ENCODE data around the gene GALNT10. TPM values are rescaled to one million over a fixed set of nuclear protein-coding genes. Genes with fewer than 3 reads are reported as not detected.

GALNT10 gene
- polyA plus RNA-seq (2011; rRNA removed) (156 and 215 TPM in 2 replicates), polyA plus RNA-seq (2017; fragmentation: RNase III; extraction: RNeasy Plus Mini Kit Qiagen cat#74134 plus additional on column Dnase treatment) (110 to 123 TPM (median 118 TPM) in 3 replicates), polyA minus RNA-seq (2011; rRNA and poly(A)+ RNA removed) (408 and 422 TPM in 2 replicates)
- polyA plus RNA-seq (2012; cell fraction: cytosol; rRNA removed): 73.3 and 84.8 TPM in 2 replicates
- polyA plus RNA-seq (2012; cell fraction: nucleus; rRNA removed): 83.6 and 89.7 TPM in 2 replicates

- ChIA-PET POLR2A (interaction anchor here (0.9 to 2.9 kb wide), 10 partner anchors 8 to 256 kb away, joined by 3 to 25 read pairs (median 9); partner anchors contain the start of genes FAM114A2 and MFAP3), CTCF (interaction anchor here (0.6 to 7.0 kb wide), 25 partner anchors 8 to 251 kb away, joined by 3 to 46 read pairs (median 4); no protein-coding TSS in a partner anchor)
- DNase-seq (ENCODE audit: low read depth in 1 of 2, low spot score in 1 of 2): peak; percentile 59 to 68
- Histone ChIP-seq H3K9me3 (no peaks in the 10 kb centered on the region), H3K4me2 (peak within 1 kb of the TSS; percentile 100), H3K27ac (peak within 1 kb of the TSS; percentile 96 to 99), H3K4me3 (peak within 1 kb of the TSS; percentile 65), H3K4me1 (peaks cover 43% of the 10 kb centered on the region)
- 4% methylated on average over 17 of the region's 84 CpGs for WGBS (ENCODE audit: missing lambda C conversion rate)
- ATAC-seq: peak; percentile 17 to 79
- FAIRE-seq: no peak
- TF ChIP-seq CHD2 (IDR thresholded peaks at IDR 0.05; ENCODE audit: low read length, partially characterized antibody) (no peak), HOXB5 (CRISPR knock-in tag; IDR thresholded peaks at IDR 0.05) (no peak), POLR2A (IDR thresholded peaks at IDR 0.05; ENCODE audit: low read length) (peak; percentile 55), NR3C1 (IDR thresholded peaks at IDR 0.05) (no peak), KDM1A (IDR thresholded peaks at IDR 0.05; ENCODE audit: low read depth) (peak; percentile 92), PHF8 (IDR thresholded peaks at IDR 0.05; ENCODE audit: borderline replicate concordance, low read depth) (peak; percentile 31; the same call in 1 of the 2 replicates), POLR2AphosphoS2 (conservative IDR thresholded peaks at IDR 0.05; ENCODE audit: low read length) (no peak), RNF2 (IDR thresholded peaks at IDR 0.05; ENCODE audit: borderline replicate concordance, low read depth) (no peak), JUNB (IDR thresholded peaks at IDR 0.05) (no peak), EP300 (IDR thresholded peaks at IDR 0.05) (no peak), EHMT2 (IDR thresholded peaks at IDR 0.05; ENCODE audit: low read depth) (no peak), CBX8 (IDR thresholded peaks at IDR 0.05) (no peak), NPAS2 (CRISPR knock-in tag; IDR thresholded peaks at IDR 0.05; ENCODE audit: borderline replicate concordance) (no peak), SREBF2 (IDR thresholded peaks at IDR 0.05) (no peak), ZNF302 (CRISPR knock-in tag; IDR thresholded peaks at IDR 0.05) (no peak), E2F6 (IDR thresholded peaks at IDR 0.05; ENCODE audit: borderline replicate concordance, low read depth) (no peak), EHF (CRISPR knock-in tag; IDR thresholded peaks at IDR 0.05) (no peak), ZC3H11A (IDR thresholded peaks at IDR 0.05) (no peak), KDM5A (IDR thresholded peaks at IDR 0.05) (no peak), MAFK (IDR thresholded peaks at IDR 0.05; ENCODE audit: partially characterized antibody) (no peak), TFCP2L1 (CRISPR knock-in tag; IDR thresholded peaks at IDR 0.05) (no peak), ESRRA (IDR thresholded peaks at IDR 0.05; ENCODE audit: borderline replicate concordance, low read length) (no peak), ELK1 (IDR thresholded peaks at IDR 0.05; ENCODE audit: low read depth, low read length) (no peak), FOSL2 (IDR thresholded peaks at IDR 0.05) (no peak), FOSL2 (CRISPR knock-in tag; IDR thresholded peaks at IDR 0.05) (no peak), RFX5 (IDR thresholded peaks at IDR 0.05) (no peak), BHLHE40 (IDR thresholded peaks at IDR 0.05; ENCODE audit: low read depth, low read length) (no peak), RCOR1 (IDR thresholded peaks at IDR 0.05; ENCODE audit: low read depth, low read length) (no peak), SMC3 (IDR thresholded peaks at IDR 0.05) (no peak; the same call in 2 of the 3 replicates), HOXA7 (CRISPR knock-in tag; IDR thresholded peaks at IDR 0.05) (no peak), RARB (CRISPR knock-in tag; IDR thresholded peaks at IDR 0.05) (no peak), ZFP36 (IDR thresholded peaks at IDR 0.05; ENCODE audit: borderline replicate concordance, partially characterized antibody) (no peak), CTCF (IDR thresholded peaks at IDR 0.05) (no peak; the same call in 2 of the 3 replicates), CEBPB (IDR thresholded peaks at IDR 0.05) (no peak), FOSB (CRISPR knock-in tag; IDR thresholded peaks at IDR 0.05) (no peak), RAD21 (conservative IDR thresholded peaks at IDR 0.05 in 1 of 2, IDR thresholded peaks at IDR 0.05 in 1 of 2) (no peak; a peak in 1 of 5 replicates), HEYL (CRISPR knock-in tag; IDR thresholded peaks at IDR 0.05) (no peak), NFE2L2 (conservative IDR thresholded peaks at IDR 0.05; ENCODE audit: low read length) (no peak)
- TF ChIP-seq, protein P1, sequence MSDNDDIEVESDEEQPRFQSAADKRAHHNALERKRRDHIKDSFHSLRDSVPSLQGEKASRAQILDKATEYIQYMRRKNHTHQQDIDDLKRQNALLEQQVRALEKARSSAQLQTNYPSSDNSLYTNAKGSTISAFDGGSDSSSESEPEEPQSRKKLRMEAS (IDR thresholded peaks at IDR 0.05): no peak
- TF ChIP-seq, protein P2, sequence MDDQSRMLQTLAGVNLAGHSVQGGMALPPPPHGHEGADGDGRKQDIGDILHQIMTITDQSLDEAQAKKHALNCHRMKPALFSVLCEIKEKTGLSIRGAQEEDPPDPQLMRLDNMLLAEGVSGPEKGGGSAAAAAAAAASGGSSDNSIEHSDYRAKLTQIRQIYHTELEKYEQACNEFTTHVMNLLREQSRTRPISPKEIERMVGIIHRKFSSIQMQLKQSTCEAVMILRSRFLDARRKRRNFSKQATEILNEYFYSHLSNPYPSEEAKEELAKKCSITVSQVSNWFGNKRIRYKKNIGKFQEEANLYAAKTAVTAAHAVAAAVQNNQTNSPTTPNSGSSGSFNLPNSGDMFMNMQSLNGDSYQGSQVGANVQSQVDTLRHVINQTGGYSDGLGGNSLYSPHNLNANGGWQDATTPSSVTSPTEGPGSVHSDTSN (IDR thresholded peaks at IDR 0.05): no peak
Measured at GRCh38 chr5:154190595-154191304, at the start of gene GALNT10. GALNT10 (plus strand) TSS chr5:154190733; CDS start chr5:154190867, 134 bp downstream.
